Neural progenitor cell (in vitro differentiated cells): Measurements from ENCODE around the gene IQSEC3. TPM values are rescaled to one million over a fixed set of nuclear protein-coding genes. Genes with fewer than 3 reads are reported as not detected.

Experiments used
- DNase-seq: peaks from one replicate; pipeline ENCODE4 v3.0.0-alpha.2; 2016; ENCODE audit warnings: low spot score
- H2AFZ ChIP-seq: fragments of 200-600 bp; sonication (generic); replicated peaks from 2 replicates; pipeline ENCODE4 v1.6.1; 2016; ENCODE audit warnings: antibody characterized with exemption
- H3F3A ChIP-seq: fragments of 200-600 bp; sonication (generic); 2 replicates; pipeline ENCODE4 v1.6.1; 2016; ENCODE audit warnings: antibody characterized with exemption, low read depth
- H3K27ac ChIP-seq: fragments of 200-600 bp; sonication (generic); 2 replicates; pipeline ENCODE4 v1.5.1; 2016; ENCODE audit warnings: mild to moderate bottlenecking
- H3K27me3 ChIP-seq: fragments of 200-600 bp; sonication (generic); 2 replicates; pipeline ENCODE4 v1.6.1; 2016; ENCODE audit warnings: mild to moderate bottlenecking, moderate library complexity
- H3K36me3 ChIP-seq: fragments of 200-600 bp; sonication (generic); 2 replicates; pipeline ENCODE4 v1.5.1; 2016
- H3K4me1 ChIP-seq: fragments of 200-600 bp; sonication (generic); 2 replicates; pipeline ENCODE4 v1.6.1; 2016; ENCODE audit warnings: mixed run types
- H3K4me2 ChIP-seq: fragments of 200-600 bp; sonication (generic); 2 replicates; pipeline ENCODE4 v1.6.1; 2016
- H3K4me3 ChIP-seq: fragments of 200-600 bp; sonication (generic); 2 replicates; pipeline ENCODE4 v1.5.1; 2016
- H3K79me2 ChIP-seq: fragments of 200-600 bp; sonication (generic); 2 replicates; pipeline ENCODE4 v1.6.1; 2016; ENCODE audit warnings: low read depth
- H3K9ac ChIP-seq: fragments of 200-600 bp; sonication (generic); 2 replicates; pipeline ENCODE4 v1.6.1; 2016
- H3K9me3 ChIP-seq: fragments of 200-600 bp; sonication (generic); 2 replicates; pipeline ENCODE4 v1.5.1; 2016; ENCODE audit warnings: low read depth
- H4K20me1 ChIP-seq: fragments of 200-600 bp; sonication (generic); 2 replicates; pipeline ENCODE4 v1.6.1; 2016; ENCODE audit warnings: low read depth
- H3K27ac Mint-ChIP-seq: 3 replicates; pipeline ENCODE4 v1.8.0; 2021; ENCODE audit warnings: mixed read lengths
- H3K27me3 Mint-ChIP-seq: 2 replicates; pipeline ENCODE4 v1.8.0; 2022; ENCODE audit warnings: low read depth, mild to moderate bottlenecking, inconsistent platforms, moderate library complexity, mixed read lengths; ENCODE audit not compliant: insufficient read depth
- H3K36me3 Mint-ChIP-seq: 3 replicates; pipeline ENCODE4 v1.8.0; 2021; ENCODE audit warnings: mixed read lengths
- H3K4me1 Mint-ChIP-seq: 3 replicates; pipeline ENCODE4 v1.8.0; 2021; ENCODE audit warnings: mixed read lengths
- H3K4me3 Mint-ChIP-seq: 3 replicates; pipeline ENCODE4 v1.8.0; 2021; ENCODE audit warnings: mild to moderate bottlenecking, moderate library complexity, mixed read lengths
- H3K9me3 Mint-ChIP-seq: 3 replicates; pipeline ENCODE4 v1.8.0; 2020; ENCODE audit warnings: mixed read lengths
- EZH2 ChIP-seq: fragments of 200-600 bp; sonication (generic); IDR thresholded peaks from 2 replicates; pipeline ENCODE4 v1.6.1; 2017; ENCODE audit warnings: antibody characterized with exemption, mild to moderate bottlenecking, moderate library complexity
- EZH2phosphoT487 ChIP-seq: fragments of 200-600 bp; sonication (generic); IDR thresholded peaks from 2 replicates; pipeline ENCODE4 v1.6.1; 2017; ENCODE audit warnings: antibody characterized with exemption
- total RNA-seq: library from RNA; depleted of rRNA; stranded (reverse); fragments of >200 nt; gene quantifications from 2 replicates; pipeline ENCODE4 v1.2.3, GENCODE V29; 2015; ENCODE audit warnings: low replicate concordance
- TF ChIP-seq, protein P1 (sequence below): fragments of 200-600 bp; sonication (generic); IDR thresholded peaks from 2 replicates; pipeline ENCODE4 v1.5.1; 2017; ENCODE audit warnings: antibody characterized with exemption, mild to moderate bottlenecking

IQSEC3 gene
- total RNA-seq, 1 donor from 2014 or later = 0.09 TPM

DNA sequence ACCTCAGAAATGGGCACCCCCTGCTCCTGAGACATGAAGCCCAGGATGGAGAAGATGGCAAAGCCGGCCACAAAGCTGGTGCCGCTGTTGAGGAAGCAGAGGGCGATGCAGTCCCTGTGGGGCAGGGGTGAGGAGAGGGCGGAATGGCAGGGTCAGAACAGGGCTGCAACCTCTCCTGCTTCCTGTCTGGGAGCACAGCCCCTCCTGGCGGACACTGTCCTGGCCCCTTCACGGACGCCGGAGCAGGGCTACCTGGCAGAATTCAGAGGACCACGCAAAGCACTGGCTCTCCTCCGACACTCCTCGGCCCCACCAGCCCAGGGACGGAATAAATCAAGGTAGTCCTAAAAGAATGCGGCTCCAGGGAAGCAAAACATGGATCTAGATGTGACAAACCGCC, 159.8 kb downstream of the IQSEC3 start:
- Histone ChIP-seq H2AFZ (no peak overlapping the region), H3F3A (peaks cover 15% of the 10 kb centered on the region), H3K4me2 (no peak overlapping the region), H3K27me3 (peaks cover 31% of the 10 kb centered on the region), H3K4me3 (no peak overlapping the region), H4K20me1 (no peaks in the 10 kb centered on the region), H3K36me3 (no peaks in the 10 kb centered on the region), H3K79me2 (no peaks in the 10 kb centered on the region), H3K4me1 (peaks cover 23% of the 10 kb centered on the region), H3K27ac (no peak overlapping the region), H3K9me3 (no peaks in the 10 kb centered on the region), H3K9ac (no peak overlapping the region)
- Mint-ChIP-seq H3K4me3 (no peak overlapping the region), H3K27me3 (peaks cover 64% of the 10 kb centered on the region), H3K9me3 (peaks cover 2% of the 10 kb centered on the region), H3K27ac (no peak overlapping the region), H3K4me1 (peaks cover 39% of the 10 kb centered on the region), H3K36me3 (no peaks in the 10 kb centered on the region)
- TF ChIP-seq, protein P1, sequence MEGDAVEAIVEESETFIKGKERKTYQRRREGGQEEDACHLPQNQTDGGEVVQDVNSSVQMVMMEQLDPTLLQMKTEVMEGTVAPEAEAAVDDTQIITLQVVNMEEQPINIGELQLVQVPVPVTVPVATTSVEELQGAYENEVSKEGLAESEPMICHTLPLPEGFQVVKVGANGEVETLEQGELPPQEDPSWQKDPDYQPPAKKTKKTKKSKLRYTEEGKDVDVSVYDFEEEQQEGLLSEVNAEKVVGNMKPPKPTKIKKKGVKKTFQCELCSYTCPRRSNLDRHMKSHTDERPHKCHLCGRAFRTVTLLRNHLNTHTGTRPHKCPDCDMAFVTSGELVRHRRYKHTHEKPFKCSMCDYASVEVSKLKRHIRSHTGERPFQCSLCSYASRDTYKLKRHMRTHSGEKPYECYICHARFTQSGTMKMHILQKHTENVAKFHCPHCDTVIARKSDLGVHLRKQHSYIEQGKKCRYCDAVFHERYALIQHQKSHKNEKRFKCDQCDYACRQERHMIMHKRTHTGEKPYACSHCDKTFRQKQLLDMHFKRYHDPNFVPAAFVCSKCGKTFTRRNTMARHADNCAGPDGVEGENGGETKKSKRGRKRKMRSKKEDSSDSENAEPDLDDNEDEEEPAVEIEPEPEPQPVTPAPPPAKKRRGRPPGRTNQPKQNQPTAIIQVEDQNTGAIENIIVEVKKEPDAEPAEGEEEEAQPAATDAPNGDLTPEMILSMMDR = no peak
- TF ChIP-seq EZH2phosphoT487 (no peak), EZH2 (no peak)
- DNase-seq = no peak

DNA sequence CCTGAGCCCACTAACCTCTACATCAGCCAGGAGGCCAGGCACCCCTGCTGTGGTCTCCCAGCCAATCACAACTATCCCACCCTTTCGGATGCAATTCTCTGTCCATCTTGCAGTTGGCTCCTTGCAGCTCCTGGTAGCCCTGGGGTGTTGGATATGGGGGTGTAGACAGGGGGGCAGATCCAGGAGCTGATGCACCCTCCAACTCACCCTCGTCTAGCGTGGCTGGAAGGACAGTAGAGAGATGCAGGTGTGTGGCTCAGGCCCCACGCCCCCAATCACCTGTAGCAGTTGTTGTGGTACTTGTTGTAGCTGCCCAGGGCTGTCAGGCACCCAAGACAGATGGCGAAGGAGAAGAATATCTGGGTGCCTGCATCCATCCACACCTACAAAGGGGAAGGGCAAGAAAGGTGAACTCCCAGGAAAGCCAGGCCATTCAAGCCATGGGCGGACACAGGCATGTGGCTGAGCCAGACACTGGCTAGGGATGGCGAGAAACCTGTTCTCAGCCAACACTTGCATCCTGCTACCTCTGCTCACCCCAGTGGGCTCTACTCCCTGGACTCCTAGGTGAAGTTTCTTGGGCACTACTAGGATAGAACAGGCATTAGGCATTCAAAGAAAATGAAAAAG, 160.8 kb downstream of the IQSEC3 start:
- H3K4me1 ChIP-seq = peaks cover 28% of the 10 kb centered on the region
- no peak overlapping the region for H3K27ac ChIP-seq
- Mint-ChIP-seq H3K36me3 (no peaks in the 10 kb centered on the region), H3K4me1 (peaks cover 38% of the 10 kb centered on the region), H3K4me3 (no peak overlapping the region), H3K27ac (no peak overlapping the region), H3K9me3 (peaks cover 2% of the 10 kb centered on the region), H3K27me3 (peaks cover 63% of the 10 kb centered on the region)
- TF ChIP-seq EZH2 (no peak), EZH2phosphoT487 (no peak)
- TF ChIP-seq, protein P1 = no peak
- H2AFZ ChIP-seq = no peak overlapping the region
- peaks cover 31% of the 10 kb centered on the region for H3K27me3 ChIP-seq
- no peak for DNase-seq
- peaks cover 15% of the 10 kb centered on the region for H3F3A ChIP-seq
- no peak overlapping the region for H3K4me3 ChIP-seq
- no peaks in the 10 kb centered on the region for H3K36me3 ChIP-seq
- no peaks in the 10 kb centered on the region for H4K20me1 ChIP-seq
- no peak overlapping the region for H3K4me2 ChIP-seq
- H3K9ac ChIP-seq = no peak overlapping the region
- H3K79me2 ChIP-seq = no peaks in the 10 kb centered on the region
- H3K9me3 ChIP-seq = no peaks in the 10 kb centered on the region

Other genes starting within 250 kb of the IQSEC3 start
- gene SLC6A12, start 147.4 kb downstream of the IQSEC3 start, total RNA-seq = 0.12 TPM in 1 of 2 replicates, not detected in the other
- gene SLC6A13, start 196.1 kb downstream of the IQSEC3 start, total RNA-seq = 0.31 TPM in 1 of 2 replicates, not detected in the other